Hepatocyte (in vitro differentiated cells): ENCODE measurements around the gene ICE1. TPM values are rescaled to one million over a fixed set of nuclear protein-coding genes. Genes with fewer than 3 reads are reported as not detected.
A peak's percentile ranks its signal among the peaks of the same experiment; 100 is the strongest.

Experiments used
- DNase-seq: peaks from one replicate; pipeline ENCODE4 v3.0.0-alpha.2; 2016; ENCODE audit warnings: low spot score
- H2AFZ ChIP-seq: fragments of 200-600 bp; sonication (generic); 2 replicates; pipeline ENCODE4 v1.6.0; 2016; ENCODE audit warnings: antibody characterized with exemption, mild to moderate bottlenecking
- H3K27ac ChIP-seq: fragments of 200-600 bp; sonication (generic); 2 replicates; pipeline ENCODE4 v1.5.1; 2016; ENCODE audit warnings: mild to moderate bottlenecking
- H3K27me3 ChIP-seq: fragments of 200-600 bp; sonication (generic); 2 replicates; pipeline ENCODE4 v1.6.1; 2016
- H3K36me3 ChIP-seq: fragments of 200-600 bp; sonication (generic); replicated peaks from 2 replicates; pipeline ENCODE4 v1.5.1; 2016; ENCODE audit warnings: low read depth; ENCODE audit not compliant: insufficient read depth
- H3K4me1 ChIP-seq: fragments of 200-600 bp; sonication (generic); 2 replicates; pipeline ENCODE4 v1.5.1; 2016; ENCODE audit warnings: mild to moderate bottlenecking, moderate library complexity; ENCODE audit not compliant: insufficient read depth
- H3K4me2 ChIP-seq: fragments of 200-600 bp; sonication (generic); 2 replicates; pipeline ENCODE4 v1.6.0; 2016
- H3K4me3 ChIP-seq: fragments of 200-600 bp; sonication (generic); 2 replicates; pipeline ENCODE4 v1.5.1; 2016; ENCODE audit warnings: mild to moderate bottlenecking
- H3K79me2 ChIP-seq: fragments of 200-600 bp; sonication (generic); 2 replicates; pipeline ENCODE4 v1.6.0; 2017; ENCODE audit warnings: mild to moderate bottlenecking
- H3K9me2 ChIP-seq: fragments of 200-600 bp; sonication (generic); replicated peaks from 2 replicates; pipeline ENCODE4 v1.6.0; 2017; ENCODE audit warnings: mild to moderate bottlenecking; ENCODE audit not compliant: insufficient read depth
- H3K9me3 ChIP-seq: fragments of 200-600 bp; sonication (generic); 2 replicates; pipeline ENCODE4 v1.5.1; 2016; ENCODE audit warnings: low read depth, mild to moderate bottlenecking
- H4K20me1 ChIP-seq: fragments of 200-600 bp; sonication (generic); 2 replicates; pipeline ENCODE4 v1.6.0; 2016; ENCODE audit warnings: mild to moderate bottlenecking; ENCODE audit not compliant: insufficient read depth, poor library complexity, severe bottlenecking
- CTCF ChIP-seq: fragments of 200-600 bp; sonication (generic); IDR thresholded peaks from 2 replicates; pipeline ENCODE4 v1.5.1; 2016; ENCODE audit warnings: antibody characterized with exemption, mild to moderate bottlenecking; ENCODE audit not compliant: poor library complexity
- EZH2 ChIP-seq: fragments of 200-600 bp; sonication (generic); IDR thresholded peaks from 2 replicates; pipeline ENCODE4 v1.6.1; 2016; ENCODE audit warnings: antibody characterized with exemption, mild to moderate bottlenecking, borderline replicate concordance
- EZH2phosphoT487 ChIP-seq: fragments of 200-600 bp; sonication (generic); IDR thresholded peaks from one replicate; pipeline ENCODE4 v1.6.1; 2018; ENCODE audit warnings: antibody characterized with exemption, mild to moderate bottlenecking, low read depth, moderate library complexity; ENCODE audit not compliant: unreplicated experiment, severe bottlenecking
- WGBS: methylation state at CpG from one replicate; pipeline ENCODE4 v1.1.6; 2016; ENCODE audit warnings: low lambda C conversion rate; ENCODE audit errors: missing lambda C conversion rate; 5-methylcytosine and 5-hydroxymethylcytosine counted together
- polyA plus RNA-seq: library from polyadenylated mRNA; unstranded; fragments of >200 nt; fragmentation: Nextera tagmentation; extraction: Ambion mirVana; gene quantifications from 2 replicates; pipeline ENCODE4 v1.2.1, GENCODE V29; 2016
- total RNA-seq: library from RNA; depleted of rRNA; stranded (reverse); fragments of >200 nt; gene quantifications from 2 replicates; pipeline ENCODE4 v1.2.3, GENCODE V29; 2014

ICE1 gene
- total and polyA plus RNA-seq, 2 experiments from 2014 or later = 9.5 to 26.5 TPM

GRCh38 chr5:5423586-5423985, 1.1 kb downstream of the ICE1 start:
- Histone ChIP-seq H4K20me1 (peaks cover 47% of the 10 kb centered on the region), H3K27me3 (no peaks in the 10 kb centered on the region), H3K79me2 (peaks cover 60% of the 10 kb centered on the region), H3K9me2 (no peaks in the 10 kb centered on the region), H3K4me2 (peak overlapping the region; percentile 90), H2AFZ (no peak overlapping the region), H3K4me1 (peaks cover 29% of the 10 kb centered on the region), H3K27ac (no peak overlapping the region), H3K36me3 (no peaks in the 10 kb centered on the region), H3K9me3 (no peaks in the 10 kb centered on the region), H3K4me3 (peak overlapping the region; percentile 89)
- TF ChIP-seq EZH2phosphoT487 (no peak), EZH2 (no peak), CTCF (no peak)
- WGBS = 62% methylated on average over 7 of the region's 7 CpGs
- DNase-seq = no peak

GRCh38 chr5:5424736-5425135, 2.3 kb downstream of the ICE1 start:
- H3K79me2 ChIP-seq = peaks cover 71% of the 10 kb centered on the region
- no peaks in the 10 kb centered on the region for H3K27me3 ChIP-seq
- 91% methylated on average over 2 of the region's 2 CpGs for WGBS
- H3K4me3 ChIP-seq = no peak overlapping the region
- H3K4me2 ChIP-seq = peak overlapping the region; percentile 90
- TF ChIP-seq EZH2phosphoT487 = no peak
- no peak for TF ChIP-seq CTCF
- TF ChIP-seq EZH2 = no peak
- no peaks in the 10 kb centered on the region for H3K36me3 ChIP-seq
- peaks cover 29% of the 10 kb centered on the region for H3K4me1 ChIP-seq
- no peak overlapping the region for H3K27ac ChIP-seq
- no peak overlapping the region for H2AFZ ChIP-seq
- no peaks in the 10 kb centered on the region for H3K9me2 ChIP-seq
- no peak for DNase-seq
- H3K9me3 ChIP-seq = no peaks in the 10 kb centered on the region
- peaks cover 59% of the 10 kb centered on the region for H4K20me1 ChIP-seq

GRCh38 chr5:5430136-5430535, 7.7 kb downstream of the ICE1 start:
- Histone ChIP-seq H3K27me3 (no peaks in the 10 kb centered on the region), H3K27ac (no peak overlapping the region), H4K20me1 (peaks cover 80% of the 10 kb centered on the region), H3K4me3 (no peak overlapping the region), H3K79me2 (peaks cover 100% of the 10 kb centered on the region), H3K4me1 (no peaks in the 10 kb centered on the region), H3K9me2 (no peaks in the 10 kb centered on the region), H2AFZ (no peak overlapping the region), H3K4me2 (no peak overlapping the region), H3K9me3 (no peaks in the 10 kb centered on the region), H3K36me3 (no peaks in the 10 kb centered on the region)
- 94% methylated on average over 3 of the region's 3 CpGs for WGBS
- no peak for DNase-seq
- TF ChIP-seq EZH2 = no peak
- TF ChIP-seq CTCF = no peak
- no peak for TF ChIP-seq EZH2phosphoT487
